OCI-M2 (cell line): ENCODE results near the gene CDC27.
"Not testable (repeated sequence)": the region's sequence is repeated elsewhere in the genome, so short reads cannot be mapped to it uniquely, and the experiment has no call there.

ENCODE experiments used
- DNase-seq: peaks from one replicate; lab custom pipeline; 2025; ENCODE audit not compliant: unreplicated experiment; lab: John Stamatoyannopoulos, UW

Gene CDC27

GRCh38 chr17:47188876-47189731 lies at the start of gene CDC27:
TSS of gene CDC27 (minus strand) at chr17:47189295. CDS start at chr17:47189172, 123 bp downstream.
- DNase-seq, result peak; percentile 98

GRCh38 chr17:47238321-47239010 lies 49.4 kb upstream of the CDC27 start:
- no peak for DNase-seq

GRCh38 chr17:47237841-47238240 lies 48.7 kb upstream of the CDC27 start:
- DNase-seq, result no peak

- no peak for DNase-seq
Observed at GRCh38 chr17:47235923-47236322, 46.8 kb upstream of the CDC27 start.

GRCh38 chr17:47235506-47235905 lies 46.4 kb upstream of the CDC27 start:
- DNase-seq, result no peak

GRCh38 chr17:47232465-47232864 lies 43.4 kb upstream of the CDC27 start:
- no peak for DNase-seq

- DNase-seq, result no peak
Observed at GRCh38 chr17:47231866-47232265, 42.8 kb upstream of the CDC27 start.

GRCh38 chr17:47231334-47231733 lies 42.2 kb upstream of the CDC27 start:
- DNase-seq, result no peak

GRCh38 chr17:47230864-47231263 lies 41.8 kb upstream of the CDC27 start:
- no peak for DNase-seq

GRCh38 chr17:47229535-47230443 lies 40.7 kb upstream of the CDC27 start:
- peak; percentile 67 for DNase-seq

GRCh38 chr17:47227862-47228261 lies 38.8 kb upstream of the CDC27 start:
- DNase-seq, result no peak

- DNase-seq, result no peak
Observed at GRCh38 chr17:47225911-47226688, 37.0 kb upstream of the CDC27 start.

- no peak for DNase-seq
Observed at GRCh38 chr17:47225436-47225858, 36.4 kb upstream of the CDC27 start.

GRCh38 chr17:47224966-47225365 lies 35.9 kb upstream of the CDC27 start:
- DNase-seq, result no peak

- not testable (repeated sequence) for DNase-seq
Observed at GRCh38 chr17:47224077-47224476, 35.0 kb upstream of the CDC27 start.

GRCh38 chr17:47223460-47223859 lies 34.4 kb upstream of the CDC27 start:
- no peak for DNase-seq

- no peak for DNase-seq
Observed at GRCh38 chr17:47223007-47223406, 33.9 kb upstream of the CDC27 start.

GRCh38 chr17:47222047-47222446 lies 33.0 kb upstream of the CDC27 start:
- DNase-seq, result no peak

- no peak for DNase-seq
Observed at GRCh38 chr17:47221154-47221553, 32.1 kb upstream of the CDC27 start.

- no peak for DNase-seq
Observed at GRCh38 chr17:47220531-47220999, 31.5 kb upstream of the CDC27 start.
